Measurements from ENCODE around the gene UBE3D.

DNA sequence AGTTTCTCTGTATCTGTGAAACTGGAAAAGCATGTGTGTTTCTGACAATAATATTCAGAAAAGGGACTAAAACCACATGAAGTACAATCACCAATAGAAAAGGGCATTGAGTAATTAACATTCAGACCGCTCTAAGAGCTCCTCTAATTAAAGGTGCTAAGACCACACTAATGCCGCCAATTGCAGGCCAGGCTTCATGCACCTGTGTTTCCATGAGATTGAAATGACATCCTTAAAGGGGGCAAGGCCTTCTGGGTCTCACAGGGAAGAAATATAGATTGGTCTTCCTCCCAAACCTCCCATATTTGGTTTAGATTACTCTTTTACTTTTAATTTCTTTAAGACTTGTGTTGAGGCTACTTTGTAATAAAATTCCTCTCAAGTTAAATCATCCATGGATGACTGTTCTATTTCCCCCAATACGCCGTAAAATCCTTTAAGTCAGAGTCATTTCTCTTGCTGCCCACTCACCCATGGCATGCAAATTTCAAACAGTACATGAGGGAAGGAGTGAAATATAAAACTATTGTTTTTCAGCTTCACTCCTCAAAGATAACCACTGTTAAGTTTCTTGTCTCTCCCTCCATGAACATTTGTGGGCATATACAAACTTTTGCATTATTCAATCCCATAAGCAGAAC lies 110.6 kb downstream of the UBE3D start:
- TF ChIP-seq POLR2AphosphoS5 (IDR thresholded peaks at IDR 0.05; ENCODE audit: low read depth, low read length) (no peak), TAF1 (IDR thresholded peaks at IDR 0.05; ENCODE audit: borderline replicate concordance, insufficient read depth, low read length) (no peak), FOXP2 (optimal IDR thresholded peaks at IDR 0.05; ENCODE audit: borderline replicate concordance, extremely low read depth, extremely low read length, insufficient read depth) (no peak), SIN3A (IDR thresholded peaks at IDR 0.05; ENCODE audit: borderline replicate concordance, insufficient read depth, low read length) (no peak)
- TF ChIP-seq, protein P1, sequence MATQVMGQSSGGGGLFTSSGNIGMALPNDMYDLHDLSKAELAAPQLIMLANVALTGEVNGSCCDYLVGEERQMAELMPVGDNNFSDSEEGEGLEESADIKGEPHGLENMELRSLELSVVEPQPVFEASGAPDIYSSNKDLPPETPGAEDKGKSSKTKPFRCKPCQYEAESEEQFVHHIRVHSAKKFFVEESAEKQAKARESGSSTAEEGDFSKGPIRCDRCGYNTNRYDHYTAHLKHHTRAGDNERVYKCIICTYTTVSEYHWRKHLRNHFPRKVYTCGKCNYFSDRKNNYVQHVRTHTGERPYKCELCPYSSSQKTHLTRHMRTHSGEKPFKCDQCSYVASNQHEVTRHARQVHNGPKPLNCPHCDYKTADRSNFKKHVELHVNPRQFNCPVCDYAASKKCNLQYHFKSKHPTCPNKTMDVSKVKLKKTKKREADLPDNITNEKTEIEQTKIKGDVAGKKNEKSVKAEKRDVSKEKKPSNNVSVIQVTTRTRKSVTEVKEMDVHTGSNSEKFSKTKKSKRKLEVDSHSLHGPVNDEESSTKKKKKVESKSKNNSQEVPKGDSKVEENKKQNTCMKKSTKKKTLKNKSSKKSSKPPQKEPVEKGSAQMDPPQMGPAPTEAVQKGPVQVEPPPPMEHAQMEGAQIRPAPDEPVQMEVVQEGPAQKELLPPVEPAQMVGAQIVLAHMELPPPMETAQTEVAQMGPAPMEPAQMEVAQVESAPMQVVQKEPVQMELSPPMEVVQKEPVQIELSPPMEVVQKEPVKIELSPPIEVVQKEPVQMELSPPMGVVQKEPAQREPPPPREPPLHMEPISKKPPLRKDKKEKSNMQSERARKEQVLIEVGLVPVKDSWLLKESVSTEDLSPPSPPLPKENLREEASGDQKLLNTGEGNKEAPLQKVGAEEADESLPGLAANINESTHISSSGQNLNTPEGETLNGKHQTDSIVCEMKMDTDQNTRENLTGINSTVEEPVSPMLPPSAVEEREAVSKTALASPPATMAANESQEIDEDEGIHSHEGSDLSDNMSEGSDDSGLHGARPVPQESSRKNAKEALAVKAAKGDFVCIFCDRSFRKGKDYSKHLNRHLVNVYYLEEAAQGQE (IDR thresholded peaks at IDR 0.05; ENCODE audit: insufficient read depth in 1 of 2, low read depth in 2 of 2, low read length in 2 of 2), result no peak

Data from PFSK-1 (cell line).